ES-I3 (cell line): Measurements from ENCODE around the gene CHST15.

Experiments used
- H3K36me3 ChIP-seq: 2 replicates; pipeline ENCODE4 v1.6.1; 2013; ENCODE audit warnings: mild to moderate bottlenecking, low read length, control low read depth, moderate library complexity; ENCODE audit not compliant: insufficient read depth
- H3K4me1 ChIP-seq: 2 replicates; pipeline ENCODE4 v1.6.1; 2013; ENCODE audit warnings: mild to moderate bottlenecking, control low read depth, low read length; ENCODE audit not compliant: insufficient read depth
- H3K9ac ChIP-seq: 2 replicates; pipeline ENCODE4 v1.6.1; 2013; ENCODE audit warnings: low read depth, mild to moderate bottlenecking, low read length, moderate library complexity
- H3K9me3 ChIP-seq: 2 replicates; pipeline ENCODE4 v1.6.1; 2013; ENCODE audit warnings: mild to moderate bottlenecking, low read length, moderate library complexity; ENCODE audit not compliant: control insufficient read depth, insufficient read depth

CHST15 gene

DNA sequence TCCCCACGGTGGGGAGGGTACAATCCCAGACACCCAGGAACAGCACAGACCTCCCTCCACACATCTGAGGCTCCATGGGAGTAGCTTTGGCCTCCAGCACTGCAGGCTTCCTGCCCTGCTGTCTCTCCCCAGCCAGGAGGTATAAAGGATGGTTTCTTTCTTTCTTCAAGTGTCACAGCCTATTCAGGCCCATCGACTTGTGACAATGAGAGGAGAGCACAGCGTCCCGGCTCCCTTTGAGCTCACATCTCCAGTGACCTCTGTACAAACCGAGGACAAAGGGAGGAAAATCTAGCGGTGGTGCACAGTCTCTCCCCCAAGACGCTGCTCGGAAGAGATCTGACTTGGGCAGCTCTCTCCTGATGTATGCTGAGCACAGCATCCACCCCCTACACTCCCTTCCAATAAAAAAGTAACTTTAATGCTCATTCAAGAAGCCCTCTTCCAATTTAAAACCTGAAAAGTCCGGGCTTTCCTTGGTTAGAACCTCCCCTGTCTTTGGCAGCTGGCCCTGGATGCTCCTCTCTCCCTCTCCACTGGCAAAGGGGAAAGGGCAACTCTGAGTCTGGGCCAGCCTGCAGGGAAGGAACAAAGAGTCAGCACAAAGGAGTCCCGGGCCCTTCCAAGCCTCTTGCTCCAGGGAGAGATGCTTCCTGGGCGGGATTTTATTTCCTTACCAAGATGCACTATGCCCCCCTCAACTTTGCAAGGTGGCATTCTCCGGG, 18.0 kb downstream of the CHST15 start:
- Histone ChIP-seq H3K4me1 (peaks cover 21% of the 10 kb centered on the region), H3K9me3 (no peaks in the 10 kb centered on the region), H3K36me3 (no peaks in the 10 kb centered on the region), H3K9ac (no peak overlapping the region)

DNA sequence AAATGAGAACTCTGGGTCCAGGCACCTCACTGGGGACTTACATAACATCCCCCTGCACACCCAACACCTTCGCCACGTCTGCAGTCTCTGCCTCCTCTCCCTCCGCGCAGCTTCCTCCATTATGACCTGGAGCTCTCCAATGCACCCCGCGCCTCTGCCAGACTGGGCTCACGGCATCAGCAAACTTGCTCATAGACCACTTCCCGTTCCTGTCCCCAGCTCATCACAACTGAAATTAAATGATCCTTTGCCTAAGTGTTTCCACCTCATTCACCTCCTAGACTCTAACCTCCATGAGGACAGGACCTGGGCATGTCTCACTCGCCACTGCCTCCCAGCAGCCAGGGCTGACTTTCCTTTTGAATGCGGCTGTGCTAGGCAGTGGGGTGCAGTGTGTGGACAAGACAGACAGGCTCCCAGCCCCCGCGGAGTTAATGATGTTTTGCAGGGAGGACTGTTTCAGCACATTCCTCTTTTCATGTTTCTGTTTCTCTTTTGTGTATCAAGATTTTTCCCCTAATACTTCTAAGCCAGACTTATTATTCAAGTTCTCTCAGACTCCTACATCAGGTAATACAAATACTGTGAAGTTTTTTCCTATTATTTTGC, 18.8 kb downstream of the CHST15 start:
- Histone ChIP-seq H3K4me1 (peaks cover 27% of the 10 kb centered on the region), H3K9ac (no peak overlapping the region), H3K9me3 (no peaks in the 10 kb centered on the region)

DNA sequence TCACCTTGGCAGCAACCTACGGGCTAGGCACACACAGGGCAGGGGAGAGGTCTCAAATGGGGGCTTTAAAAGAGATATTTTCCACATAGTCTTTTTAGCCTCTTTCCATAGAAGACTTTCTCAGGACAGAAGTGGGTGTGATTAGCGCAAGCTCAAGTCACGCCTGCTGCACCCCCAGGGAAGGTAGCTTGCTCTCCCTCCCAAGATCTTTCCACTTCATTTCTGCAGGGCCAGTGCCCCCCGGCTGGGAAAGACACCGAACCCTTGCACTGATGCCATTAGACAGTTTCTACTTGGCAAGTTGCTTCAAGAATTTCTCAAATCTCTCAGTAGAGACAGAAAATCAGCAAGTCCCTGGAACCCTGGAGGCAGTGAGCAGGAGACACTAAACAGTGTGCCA, 19.4 kb downstream of the CHST15 start:
- H3K9me3 ChIP-seq: no peaks in the 10 kb centered on the region
- no peaks in the 10 kb centered on the region for H3K36me3 ChIP-seq
- H3K9ac ChIP-seq: no peak overlapping the region
- peaks cover 29% of the 10 kb centered on the region for H3K4me1 ChIP-seq

More for the DNA sequence above, 18.8 kb downstream of the CHST15 start:
- no peaks in the 10 kb centered on the region for H3K36me3 ChIP-seq

DNA sequence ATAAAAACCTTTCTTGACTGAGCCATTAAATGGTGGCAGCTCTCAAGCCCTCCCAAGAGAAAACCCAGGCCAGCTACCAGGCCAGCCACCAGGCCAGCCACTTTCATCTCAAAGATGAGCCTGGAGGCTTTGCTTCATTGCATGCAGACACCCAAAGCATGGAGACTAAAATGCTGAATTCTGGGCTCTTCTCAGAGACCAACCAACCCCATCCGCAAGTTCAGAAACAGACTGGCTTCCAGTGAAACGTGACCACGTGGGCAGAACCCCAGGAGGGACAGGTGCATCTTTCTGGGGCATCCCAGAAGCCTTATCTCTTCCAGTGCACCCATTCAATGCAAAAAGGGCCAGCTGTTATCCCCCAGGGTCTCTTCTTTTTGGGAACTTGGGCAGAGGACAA, 20.9 kb downstream of the CHST15 start:
- peaks cover 29% of the 10 kb centered on the region for H3K4me1 ChIP-seq
- no peaks in the 10 kb centered on the region for H3K9me3 ChIP-seq
- no peak overlapping the region for H3K9ac ChIP-seq
- H3K36me3 ChIP-seq: no peaks in the 10 kb centered on the region

DNA sequence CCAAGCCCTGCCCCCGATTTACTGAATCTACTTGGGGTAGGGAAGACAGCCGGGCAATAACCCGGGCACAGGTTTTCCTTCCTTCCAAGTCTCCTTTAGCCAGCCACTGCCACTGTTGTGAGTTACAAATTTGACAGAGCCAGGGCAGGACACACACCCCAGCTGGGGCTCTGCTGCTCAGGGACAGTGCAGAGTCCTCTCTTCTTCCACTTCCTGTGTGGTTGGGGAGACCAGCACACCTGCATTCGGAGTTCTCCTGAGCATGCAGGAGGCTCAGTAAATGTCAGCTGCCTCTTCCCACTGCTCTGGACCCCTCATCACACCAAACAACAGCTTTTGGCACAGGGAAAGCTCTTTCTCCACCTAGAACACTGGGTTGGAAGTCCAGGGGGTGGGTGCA, 21.3 kb downstream of the CHST15 start:
- peaks cover 32% of the 10 kb centered on the region for H3K4me1 ChIP-seq
- no peak overlapping the region for H3K9ac ChIP-seq

DNA sequence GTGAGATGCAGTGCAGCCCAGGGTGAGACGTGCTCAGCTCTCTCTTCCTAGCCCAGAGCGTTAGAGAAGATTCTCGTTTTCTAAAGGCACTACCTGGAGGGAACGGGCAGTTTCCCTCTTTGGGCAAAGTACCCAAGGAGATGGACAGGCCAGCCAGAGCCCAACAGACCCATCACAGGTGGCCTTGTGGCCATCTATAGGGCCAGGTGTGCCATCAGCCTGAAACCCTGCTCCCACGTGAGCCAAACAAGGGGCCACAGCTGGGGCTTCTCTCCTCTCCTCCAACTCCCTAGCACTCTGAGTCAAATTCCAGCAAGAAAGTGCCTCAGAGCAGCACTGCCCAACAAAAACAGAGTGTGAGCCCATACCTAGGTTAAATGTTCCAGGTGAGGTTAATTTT, 22.3 kb downstream of the CHST15 start:
- Histone ChIP-seq H3K9me3 (no peaks in the 10 kb centered on the region), H3K9ac (no peak overlapping the region), H3K36me3 (no peaks in the 10 kb centered on the region), H3K4me1 (peaks cover 39% of the 10 kb centered on the region)

More for the DNA sequence above, 21.3 kb downstream of the CHST15 start:
- no peaks in the 10 kb centered on the region for H3K36me3 ChIP-seq
- no peaks in the 10 kb centered on the region for H3K9me3 ChIP-seq

DNA sequence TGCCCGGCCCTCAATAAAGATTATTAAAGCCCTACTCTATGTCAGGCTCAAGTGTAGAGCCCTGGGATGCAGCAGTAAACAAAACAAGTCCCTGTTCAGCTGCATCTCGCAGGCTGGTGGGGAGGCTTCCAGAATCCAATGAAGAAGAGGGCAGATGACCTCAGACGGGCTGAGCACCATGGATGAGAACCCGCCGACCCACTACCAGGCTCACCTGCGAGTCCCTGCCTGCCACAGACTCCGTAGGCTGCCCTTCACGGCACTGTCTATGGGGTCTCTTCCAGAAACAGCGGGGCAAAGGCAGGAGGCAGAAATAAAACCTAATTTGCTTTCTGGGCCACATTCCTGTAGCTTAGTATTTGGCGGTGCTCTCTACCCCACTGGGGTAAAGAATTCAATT, 22.7 kb downstream of the CHST15 start:
- H3K9ac ChIP-seq: no peak overlapping the region
- peaks cover 39% of the 10 kb centered on the region for H3K4me1 ChIP-seq
- H3K9me3 ChIP-seq: no peaks in the 10 kb centered on the region
- H3K36me3 ChIP-seq: no peaks in the 10 kb centered on the region

DNA sequence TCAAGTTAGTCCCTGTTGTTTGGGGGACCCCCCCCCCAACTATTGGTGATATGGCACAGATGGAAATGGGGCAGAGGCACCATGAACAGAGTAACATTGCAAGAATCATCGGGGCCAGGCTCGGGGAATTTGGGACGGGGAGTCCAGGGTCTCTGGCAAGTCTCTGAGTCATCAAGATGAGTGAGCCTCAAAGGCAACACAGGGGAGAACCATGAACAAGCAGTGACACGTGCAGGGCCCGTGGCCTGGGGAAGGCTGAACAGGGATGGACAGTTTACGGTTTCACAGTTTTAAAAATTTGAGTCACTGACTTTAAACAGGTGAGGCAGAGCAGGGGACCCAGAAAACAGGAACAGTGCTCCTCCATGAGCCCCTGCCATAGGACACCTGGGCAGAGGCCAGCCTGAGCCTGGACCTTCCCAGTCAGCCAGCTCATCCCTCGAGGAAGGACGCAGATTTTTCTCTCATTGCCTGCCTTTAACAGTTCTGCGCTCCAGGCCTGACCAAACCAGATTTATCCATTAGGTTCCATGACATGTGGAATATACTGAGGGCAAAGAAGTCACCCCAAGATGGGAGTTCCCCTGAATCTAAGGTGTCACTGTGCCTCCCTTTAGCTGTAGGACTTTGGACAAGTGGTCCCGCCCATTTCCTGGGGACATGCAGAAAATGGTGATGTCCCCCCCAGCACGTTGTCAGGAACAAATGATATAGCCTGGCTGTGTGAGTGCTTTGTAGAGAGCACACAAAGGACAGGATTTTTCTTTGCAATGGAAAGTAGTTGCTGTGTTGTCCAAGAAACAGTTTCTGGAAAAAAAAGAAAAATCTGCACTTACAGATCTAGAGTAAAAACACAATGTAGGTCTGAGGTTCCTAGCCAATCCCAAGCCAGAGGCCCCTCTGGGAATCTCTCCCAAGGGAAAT, 23.8 kb downstream of the CHST15 start:
- H3K4me1 ChIP-seq: peaks cover 40% of the 10 kb centered on the region
- H3K9me3 ChIP-seq: no peaks in the 10 kb centered on the region
- no peaks in the 10 kb centered on the region for H3K36me3 ChIP-seq
- H3K9ac ChIP-seq: no peak overlapping the region

DNA sequence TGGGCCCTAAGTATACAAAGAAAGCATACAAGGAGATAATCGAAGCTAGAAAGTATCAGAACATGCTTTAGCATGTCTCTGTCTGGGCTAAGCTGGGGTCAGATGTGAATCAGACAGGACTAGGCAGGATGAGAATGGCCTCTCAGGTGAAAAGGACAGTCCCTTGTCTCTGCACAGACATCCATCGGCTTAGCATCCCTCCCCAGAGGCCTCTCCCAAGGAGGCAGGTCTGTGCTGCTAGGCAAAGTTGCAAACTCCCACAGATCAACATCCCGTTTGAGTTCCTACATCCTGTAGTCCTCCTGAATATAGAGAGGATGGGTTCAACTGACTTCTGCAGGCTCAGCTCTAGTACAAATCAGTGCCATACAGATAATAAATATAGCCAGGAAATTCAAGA, 24.5 kb downstream of the CHST15 start:
- Histone ChIP-seq H3K9me3 (no peaks in the 10 kb centered on the region), H3K36me3 (no peaks in the 10 kb centered on the region), H3K4me1 (peaks cover 40% of the 10 kb centered on the region), H3K9ac (no peak overlapping the region)

DNA sequence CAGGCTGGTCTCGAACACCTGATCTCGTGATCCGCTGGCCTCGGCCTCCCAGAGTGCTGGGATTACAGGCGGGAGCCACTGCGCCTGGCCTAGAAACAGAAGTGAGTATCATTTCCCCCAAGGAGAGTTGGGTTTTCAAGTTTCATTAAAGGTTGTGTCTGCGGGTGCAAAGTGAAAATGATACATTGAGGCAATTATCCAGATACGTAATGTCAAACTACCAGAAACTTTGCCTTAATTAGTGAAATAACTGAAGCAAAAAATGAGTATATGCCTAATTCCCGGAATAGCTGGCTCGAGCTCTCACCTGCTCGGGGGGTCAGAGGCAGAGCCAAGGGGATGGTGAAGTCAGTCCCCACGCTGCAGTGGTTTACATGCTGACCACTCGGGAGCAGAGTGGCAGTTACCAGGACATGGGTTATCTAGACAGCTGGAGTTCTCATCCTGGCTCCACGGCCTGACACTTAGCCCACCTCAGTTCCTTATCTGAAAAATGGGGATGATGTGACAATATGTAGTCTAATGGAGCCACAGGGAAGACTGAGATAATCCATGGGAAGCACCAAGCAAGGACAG, 25.5 kb downstream of the CHST15 start:
- Histone ChIP-seq H3K4me1 (peaks cover 40% of the 10 kb centered on the region), H3K36me3 (no peaks in the 10 kb centered on the region), H3K9ac (no peak overlapping the region), H3K9me3 (no peaks in the 10 kb centered on the region)

DNA sequence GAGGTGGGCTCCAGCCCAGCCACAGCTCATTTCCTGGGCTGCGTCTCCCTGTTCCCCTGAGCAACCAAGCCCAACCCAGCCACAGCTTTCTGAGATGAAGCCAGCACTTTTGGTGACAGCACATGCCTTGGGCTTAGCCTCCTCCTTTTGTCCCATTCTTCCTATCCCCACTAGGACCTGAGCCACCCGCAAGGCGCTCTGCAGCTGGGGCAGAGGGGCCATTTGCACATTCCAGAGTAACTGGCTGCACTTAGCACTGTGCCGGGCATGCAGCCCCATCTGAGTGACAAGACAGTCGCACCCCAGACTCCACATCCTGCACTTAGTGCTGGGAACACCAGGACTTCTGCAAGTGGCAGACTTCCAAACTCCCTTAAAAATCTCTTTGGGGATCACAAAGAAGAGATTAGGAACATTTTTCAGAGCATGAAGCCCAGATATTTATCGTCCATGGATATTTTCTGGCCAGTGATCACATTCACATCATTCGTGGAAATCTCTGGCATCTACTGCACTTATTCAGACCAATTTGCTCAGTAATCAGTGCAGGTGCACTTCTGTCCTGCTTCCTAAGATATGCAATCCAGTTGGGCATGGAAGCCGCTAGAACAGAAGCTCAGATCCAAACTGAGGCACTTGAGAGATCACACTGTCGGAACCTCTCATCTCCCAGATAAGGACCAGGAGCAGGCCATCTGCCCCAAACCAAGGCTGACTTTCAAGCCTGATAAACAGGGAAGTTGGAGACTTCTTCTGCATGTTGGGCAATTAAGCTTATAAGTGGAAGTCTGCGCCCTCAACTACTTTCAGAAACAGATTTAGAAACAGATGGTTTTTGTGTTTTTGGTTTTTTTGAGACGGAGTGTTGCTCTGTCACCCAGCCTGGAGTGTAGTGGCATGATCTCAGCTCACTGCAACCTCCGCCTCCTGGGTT, 26.4 kb downstream of the CHST15 start:
- Histone ChIP-seq H3K9me3 (no peaks in the 10 kb centered on the region), H3K9ac (no peak overlapping the region), H3K4me1 (peaks cover 40% of the 10 kb centered on the region)

DNA sequence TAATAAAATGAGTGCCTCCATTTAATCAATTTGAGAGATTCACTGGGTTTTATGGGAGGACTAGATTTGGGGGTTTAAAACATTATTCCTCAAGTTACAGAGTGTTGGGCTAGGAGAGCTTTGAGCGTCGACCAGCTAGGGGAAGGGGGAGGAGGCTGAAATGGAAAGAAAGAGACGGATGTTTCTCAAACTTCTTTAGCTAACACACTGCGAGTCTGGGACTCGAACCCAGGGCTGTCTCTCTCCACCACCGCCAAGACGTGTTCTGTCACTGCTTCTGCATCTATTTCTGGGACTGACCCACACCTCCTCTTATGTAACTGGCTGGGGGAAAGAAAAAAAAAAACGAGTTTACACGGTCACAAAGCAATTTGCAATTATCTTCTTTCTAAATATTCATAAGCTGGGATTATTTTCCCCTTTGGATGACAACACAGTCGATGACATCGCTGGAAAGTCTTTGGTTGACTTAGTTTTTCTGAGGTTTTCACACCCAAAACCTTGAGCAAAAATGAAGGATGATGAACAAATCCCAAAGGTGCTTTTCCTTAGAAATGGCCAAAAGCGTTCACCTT, 27.2 kb downstream of the CHST15 start:
- H3K9ac ChIP-seq: peak overlapping the region; percentile 17; the same call in 1 of the 2 replicates
- no peaks in the 10 kb centered on the region for H3K36me3 ChIP-seq
- peaks cover 34% of the 10 kb centered on the region for H3K4me1 ChIP-seq
- H3K9me3 ChIP-seq: no peaks in the 10 kb centered on the region

More for the DNA sequence above, 26.4 kb downstream of the CHST15 start:
- no peaks in the 10 kb centered on the region for H3K36me3 ChIP-seq

DNA sequence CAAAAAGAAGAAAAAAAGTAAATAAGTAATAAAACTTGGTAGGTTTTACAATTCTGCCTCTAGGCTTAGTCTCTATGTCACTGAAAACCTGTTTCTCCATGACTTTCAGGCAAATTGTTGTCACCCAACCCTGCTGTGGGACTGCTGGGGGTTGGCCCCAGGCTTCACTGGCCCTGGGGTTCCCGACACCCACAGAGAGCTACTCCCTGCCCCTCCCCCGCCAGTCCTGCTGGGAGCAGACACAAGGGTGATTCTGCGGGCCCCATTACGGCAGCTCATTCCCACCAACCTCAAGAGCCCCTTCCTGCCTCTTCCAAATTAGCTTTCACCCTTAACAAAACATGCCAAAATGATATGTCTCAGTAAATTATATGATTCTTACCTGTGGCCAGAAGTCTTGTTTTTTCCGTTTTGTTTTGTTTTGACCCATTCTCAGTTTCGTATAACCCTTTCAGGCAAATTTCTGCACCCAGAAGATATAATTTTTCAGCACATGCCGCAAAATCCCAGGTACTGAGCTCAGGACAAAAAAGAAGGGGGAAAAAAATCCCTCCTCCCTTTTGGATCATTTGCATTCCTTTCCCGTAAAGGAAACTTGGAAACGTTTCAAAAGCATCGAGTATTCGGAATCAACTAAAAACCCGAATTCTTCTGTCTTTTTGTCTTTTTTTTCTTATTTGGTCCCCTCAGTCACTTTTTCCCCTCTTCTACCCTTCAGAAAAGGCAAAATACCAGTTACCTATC, 27.8 kb downstream of the CHST15 start:
- Histone ChIP-seq H3K4me1 (peaks cover 31% of the 10 kb centered on the region), H3K36me3 (no peaks in the 10 kb centered on the region), H3K9ac (peak overlapping the region; percentile 17; the same call in 1 of the 2 replicates), H3K9me3 (no peaks in the 10 kb centered on the region)
